ENCODE results near the gene SLIT3. TPM values are rescaled to one million over a fixed set of nuclear protein-coding genes. Genes with fewer than 3 reads are reported as not detected.

The SLIT3 gene
- total RNA-seq, 1 experiment from 2014 or later = 0.92 TPM

DNA sequence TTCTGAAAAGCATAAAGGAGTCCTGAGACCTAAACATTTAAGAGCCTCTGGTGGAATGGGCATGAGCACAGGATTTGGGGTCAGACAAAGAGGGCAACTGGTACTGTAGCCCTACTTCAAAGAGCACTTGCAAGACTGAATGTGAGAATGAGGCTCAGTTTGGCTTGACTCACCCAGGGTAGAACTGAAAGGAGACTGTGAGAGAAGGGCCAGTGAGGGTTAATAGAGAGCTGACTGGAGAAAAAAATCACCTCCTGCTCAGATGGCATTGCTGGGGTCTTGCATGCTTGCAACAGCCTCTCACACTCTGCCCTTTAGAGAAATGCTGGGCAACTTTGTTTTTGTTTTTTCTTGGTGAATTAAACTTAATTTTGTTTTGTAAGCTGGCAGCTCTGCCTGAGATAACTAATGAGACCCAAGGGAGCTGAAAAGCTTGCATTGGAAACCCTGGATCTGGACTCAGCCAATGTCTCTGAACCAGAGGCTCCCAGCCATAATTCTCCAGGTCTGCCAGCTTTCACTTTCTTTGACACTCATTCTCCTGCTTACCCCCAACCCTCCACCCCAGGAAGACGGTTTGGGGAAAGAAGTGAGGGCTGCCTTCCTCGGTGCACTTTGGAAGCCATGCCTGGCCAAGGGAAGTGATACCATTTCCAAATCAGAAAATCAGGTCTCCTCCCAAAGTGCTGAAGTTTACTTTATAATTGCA lies 560.7 kb downstream of the SLIT3 start:
- Histone ChIP-seq H4K8ac (replicated peaks; ENCODE audit: insufficient read length, low read depth, low read length) (no peak overlapping the region), H2BK15ac (ENCODE audit: low read depth, low read length) (no peak overlapping the region), H3K27me3 (ENCODE audit: insufficient read depth, low read length) (no peaks in the 10 kb centered on the region), H3K23me2 (ENCODE audit: insufficient read length, low read depth, low read length, poor library complexity, severe bottlenecking) (no peaks in the 10 kb centered on the region), H3K4me2 (ENCODE audit: insufficient read depth, insufficient read length, low read length) (no peak overlapping the region), H3K27ac (ENCODE audit: insufficient read length, low read depth, low read length) (no peak overlapping the region), H3K9me3 (ENCODE audit: control insufficient read depth, low read depth, low read length) (no peaks in the 10 kb centered on the region), H3K56ac (ENCODE audit: insufficient read length, low read depth, low read length) (no peak overlapping the region), H2BK5ac (ENCODE audit: insufficient read length, low read length) (no peak overlapping the region), H3T11ph (ENCODE audit: low read length) (no peak overlapping the region), H4K20me1 (ENCODE audit: control insufficient read depth, insufficient read depth, insufficient read length) (no peaks in the 10 kb centered on the region), H3K9ac (ENCODE audit: extremely low read depth, insufficient read length, low read length) (no peak overlapping the region), H3K18ac (ENCODE audit: insufficient read length, low read depth, low read length) (no peak overlapping the region), H3K23ac (ENCODE audit: insufficient read length, low read depth, low read length) (no peak overlapping the region), H2AK5ac (ENCODE audit: insufficient read length, low read length) (no peak overlapping the region), H2BK12ac (ENCODE audit: insufficient read length, low read depth, low read length) (no peak overlapping the region), H4K5ac (ENCODE audit: insufficient read length, low read depth, low read length) (no peak overlapping the region), H2AFZ (ENCODE audit: low read length) (no peak overlapping the region), H2BK120ac (ENCODE audit: low read depth, low read length, poor library complexity, severe bottlenecking) (no peak overlapping the region), H4K91ac (ENCODE audit: insufficient read length, low read depth, low read length) (no peak overlapping the region), H3K4me1 (ENCODE audit: insufficient read depth, low read length) (no peaks in the 10 kb centered on the region), H3K4ac (ENCODE audit: low read depth, low read length) (no peak overlapping the region), H3K14ac (ENCODE audit: insufficient read depth, low read length) (no peak overlapping the region), H3K79me2 (ENCODE audit: insufficient read depth, low read length) (no peaks in the 10 kb centered on the region), H3K79me1 (ENCODE audit: insufficient read depth, low read depth, low read length, poor library complexity, severe bottlenecking) (no peaks in the 10 kb centered on the region), H2BK20ac (ENCODE audit: low read depth, low read length, poor library complexity, severe bottlenecking) (no peak overlapping the region)
- no peak for DNase-seq
- H3K4me1 Mint-ChIP-seq = no peaks in the 10 kb centered on the region
- WGBS (ENCODE audit: extremely low coverage, insufficient read length, low lambda C conversion rate) = no CpG with 5 or more reads among the region's 2 CpGs
- TF ChIP-seq, protein P1, sequence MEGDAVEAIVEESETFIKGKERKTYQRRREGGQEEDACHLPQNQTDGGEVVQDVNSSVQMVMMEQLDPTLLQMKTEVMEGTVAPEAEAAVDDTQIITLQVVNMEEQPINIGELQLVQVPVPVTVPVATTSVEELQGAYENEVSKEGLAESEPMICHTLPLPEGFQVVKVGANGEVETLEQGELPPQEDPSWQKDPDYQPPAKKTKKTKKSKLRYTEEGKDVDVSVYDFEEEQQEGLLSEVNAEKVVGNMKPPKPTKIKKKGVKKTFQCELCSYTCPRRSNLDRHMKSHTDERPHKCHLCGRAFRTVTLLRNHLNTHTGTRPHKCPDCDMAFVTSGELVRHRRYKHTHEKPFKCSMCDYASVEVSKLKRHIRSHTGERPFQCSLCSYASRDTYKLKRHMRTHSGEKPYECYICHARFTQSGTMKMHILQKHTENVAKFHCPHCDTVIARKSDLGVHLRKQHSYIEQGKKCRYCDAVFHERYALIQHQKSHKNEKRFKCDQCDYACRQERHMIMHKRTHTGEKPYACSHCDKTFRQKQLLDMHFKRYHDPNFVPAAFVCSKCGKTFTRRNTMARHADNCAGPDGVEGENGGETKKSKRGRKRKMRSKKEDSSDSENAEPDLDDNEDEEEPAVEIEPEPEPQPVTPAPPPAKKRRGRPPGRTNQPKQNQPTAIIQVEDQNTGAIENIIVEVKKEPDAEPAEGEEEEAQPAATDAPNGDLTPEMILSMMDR (conservative IDR thresholded peaks at IDR 0.05) = no peak
- H3K27me3 Mint-ChIP-seq (ENCODE audit: low read depth) = peaks cover 4% of the 10 kb centered on the region
- H3K4me3 Mint-ChIP-seq = no peak overlapping the region
- H3K9me3 Mint-ChIP-seq = no peaks in the 10 kb centered on the region; a peak in 2 of 5 replicates
- no peak overlapping the region for H3K27ac Mint-ChIP-seq
- no peaks in the 10 kb centered on the region for H3K36me3 Mint-ChIP-seq (ENCODE audit: insufficient read depth in 1 of 3, low read depth in 3 of 3)
